DND-41 (cell line): ENCODE measurements around the gene CD7.
A peak's percentile ranks its signal among the peaks of the same experiment; 100 is the strongest.

ENCODE experiments used
- ATAC-seq: fragments of 200-7000 bp; cut with Tn5 transposase; 3 replicates; pipeline ENCODE4 v1.9.1; 2021; ENCODE audit warnings: low read depth; ENCODE audit not compliant: insufficient read depth
- DNase-seq: peaks from one replicate; pipeline ENCODE4 v3.0.0-alpha.2; 2020
- H2AFZ ChIP-seq: 2 replicates; pipeline ENCODE4 v1.6.0; 2012; ENCODE audit warnings: low read depth, low read length
- H3K27ac ChIP-seq: 2 replicates; pipeline ENCODE4 v1.5.1; 2012; ENCODE audit warnings: low read length, inconsistent platforms
- H3K27me3 ChIP-seq: fragments of 200-600 bp; sonication (generic); 2 replicates; pipeline ENCODE4 v1.6.0; 2012; ENCODE audit warnings: low read length, mild to moderate bottlenecking, inconsistent platforms; ENCODE audit not compliant: insufficient read depth, poor library complexity
- H3K36me3 ChIP-seq: 2 replicates; pipeline ENCODE4 v1.5.1; 2012; ENCODE audit warnings: low read length, inconsistent platforms; ENCODE audit not compliant: insufficient read depth
- H3K4me1 ChIP-seq: 2 replicates; pipeline ENCODE4 v1.5.1; 2012; ENCODE audit warnings: mild to moderate bottlenecking, low read length; ENCODE audit not compliant: insufficient read depth
- H3K4me2 ChIP-seq: 2 replicates; pipeline ENCODE4 v1.6.0; 2012; ENCODE audit warnings: mild to moderate bottlenecking, moderate library complexity, low read length, inconsistent platforms; ENCODE audit not compliant: insufficient read depth
- H3K4me3 ChIP-seq, 2 experiments: fragments of 200-600 bp in 1 of 2; shearing (Covaris generic) in 1 of 2; 2 replicates each; pipeline ENCODE4 v1.5.1; 2012 to 2016; ENCODE audit warnings: inconsistent platforms in 2 of 2, low read length in 2 of 2, mild to moderate bottlenecking in 2 of 2, low read depth in 1 of 2, moderate library complexity in 1 of 2
- H3K79me2 ChIP-seq: 2 replicates; pipeline ENCODE4 v1.6.0; 2012; ENCODE audit warnings: low read length, inconsistent platforms; ENCODE audit not compliant: insufficient read depth
- H3K9ac ChIP-seq: 2 replicates; pipeline ENCODE4 v1.6.0; 2012; ENCODE audit warnings: low read depth, mild to moderate bottlenecking, inconsistent platforms, low read length, moderate library complexity
- H3K9me3 ChIP-seq: 2 replicates; pipeline ENCODE4 v1.5.1; 2012; ENCODE audit warnings: low read length, moderate library complexity, mild to moderate bottlenecking, inconsistent platforms; ENCODE audit not compliant: insufficient read depth, severe bottlenecking
- H4K20me1 ChIP-seq: 2 replicates; pipeline ENCODE4 v1.6.0; 2012; ENCODE audit warnings: low read length; ENCODE audit not compliant: insufficient read depth
- CTCF ChIP-seq: IDR thresholded peaks from 2 replicates; pipeline ENCODE4 v1.5.1; 2012; ENCODE audit warnings: borderline replicate concordance, low read length, moderate library complexity, mild to moderate bottlenecking; ENCODE audit not compliant: poor library complexity, severe bottlenecking; ENCODE audit errors: extremely low read depth
- EZH2 ChIP-seq: IDR thresholded peaks from 3 replicates; pipeline ENCODE4 v1.6.1; 2012; ENCODE audit warnings: borderline replicate concordance, low read depth, mild to moderate bottlenecking, moderate library complexity, low read length, inconsistent platforms; ENCODE audit not compliant: severe bottlenecking

Gene CD7

GRCh38 chr17:82276938-82277337 is 40.5 kb downstream of the CD7 start:
- Histone ChIP-seq H3K27me3 (no peaks in the 10 kb centered on the region), H3K79me2 (peaks cover 15% of the 10 kb centered on the region), H3K27ac (no peak overlapping the region), H3K9me3 (no peaks in the 10 kb centered on the region), H3K36me3 (peaks cover 7% of the 10 kb centered on the region), H4K20me1 (peaks cover 7% of the 10 kb centered on the region), H3K4me2 (no peak overlapping the region), H2AFZ (no peak overlapping the region), H3K4me1 (peaks cover 17% of the 10 kb centered on the region), H3K4me3 (no peak overlapping the region), H3K9ac (no peak overlapping the region)
- no peak for TF ChIP-seq CTCF
- no peak for TF ChIP-seq EZH2
- ATAC-seq (no peak), DNase-seq (no peak)

GRCh38 chr17:82275326-82275725 is 42.1 kb downstream of the CD7 start:
- ATAC-seq: no peak
- Histone ChIP-seq H3K79me2 (peaks cover 31% of the 10 kb centered on the region), H3K4me3 (no peak overlapping the region), H3K4me1 (peaks cover 32% of the 10 kb centered on the region), H3K27ac (no peak overlapping the region), H3K36me3 (peaks cover 23% of the 10 kb centered on the region), H3K4me2 (no peak overlapping the region), H4K20me1 (peaks cover 23% of the 10 kb centered on the region), H2AFZ (no peak overlapping the region), H3K27me3 (no peaks in the 10 kb centered on the region), H3K9me3 (no peaks in the 10 kb centered on the region), H3K9ac (0 out of 2 replicates have a peak overlapping the region, but pooled peaks have one; percentile 4)
- TF ChIP-seq CTCF: no peak
- no peak for TF ChIP-seq EZH2
- DNase-seq: no peak

- Histone ChIP-seq H3K9me3 (no peaks in the 10 kb centered on the region), H3K9ac (peak overlapping the region; percentile 86), H3K27me3 (no peaks in the 10 kb centered on the region), H4K20me1 (peaks cover 33% of the 10 kb centered on the region), H3K4me3 (peak overlapping the region in 1 of 2 experiments; percentile 75; a peak in 2 of 4 replicates), H3K79me2 (peaks cover 41% of the 10 kb centered on the region), H3K36me3 (peaks cover 32% of the 10 kb centered on the region), H3K4me1 (peaks cover 42% of the 10 kb centered on the region), H3K27ac (0 out of 2 replicates have a peak overlapping the region, but pooled peaks have one; percentile 49), H2AFZ (peak overlapping the region; percentile 75; the same call in 1 of the 2 replicates), H3K4me2 (peak overlapping the region; percentile 98)
- ATAC-seq (no peak), DNase-seq (no peak)
- TF ChIP-seq CTCF (no peak), EZH2 (no peak)
Observed at GRCh38 chr17:82274134-82275020, 43.0 kb downstream of the CD7 start.
